NCI-H146 (cell line): ENCODE data around the gene CMTM8.

Experiments
- DNase-seq: peaks from one replicate; lab custom pipeline; 2025; lab: John Stamatoyannopoulos, UW

The CMTM8 gene

GRCh38 chr3:32278714-32279113, 40.2 kb downstream of the CMTM8 start:
- no peak for DNase-seq

- no peak for DNase-seq
These were observed 41.9 kb downstream of the CMTM8 start for GRCh38 chr3:32280262-32280910.

GRCh38 chr3:32281570-32282106, 43.2 kb downstream of the CMTM8 start:
- DNase-seq = no peak

- DNase-seq = no peak
These were observed 44.2 kb downstream of the CMTM8 start for GRCh38 chr3:32282578-32283154.

- DNase-seq = no peak
These were observed 44.8 kb downstream of the CMTM8 start for GRCh38 chr3:32283304-32283703.

GRCh38 chr3:32284443-32285212, 46.1 kb downstream of the CMTM8 start:
- DNase-seq = no peak

GRCh38 chr3:32285891-32286290, 47.4 kb downstream of the CMTM8 start:
- no peak for DNase-seq

GRCh38 chr3:32288819-32289218, 50.3 kb downstream of the CMTM8 start:
- no peak for DNase-seq

GRCh38 chr3:32290619-32291018, 52.1 kb downstream of the CMTM8 start:
- no peak for DNase-seq

- DNase-seq = no peak
These were observed 53.8 kb downstream of the CMTM8 start for GRCh38 chr3:32292085-32292796.

GRCh38 chr3:32293903-32294302, 55.4 kb downstream of the CMTM8 start:
- DNase-seq = no peak

- DNase-seq = peak; percentile 62
These were observed 58.0 kb downstream of the CMTM8 start for GRCh38 chr3:32296251-32297204.

- DNase-seq = no peak
These were observed 58.9 kb downstream of the CMTM8 start for GRCh38 chr3:32297366-32297765.

- DNase-seq = no peak
These were observed 62.9 kb downstream of the CMTM8 start for GRCh38 chr3:32301426-32301825.

GRCh38 chr3:32302601-32303398, 64.3 kb downstream of the CMTM8 start:
- DNase-seq = no peak

GRCh38 chr3:32303399-32303747, 64.9 kb downstream of the CMTM8 start:
- no peak for DNase-seq

GRCh38 chr3:32303977-32304881, 65.7 kb downstream of the CMTM8 start:
- peak; percentile 82 for DNase-seq

- DNase-seq = no peak
These were observed 66.9 kb downstream of the CMTM8 start for GRCh38 chr3:32305361-32305876.

- DNase-seq = no peak
These were observed 67.6 kb downstream of the CMTM8 start for GRCh38 chr3:32306072-32306471.
